ENCODE data around the gene RBFOX2.

DNA sequence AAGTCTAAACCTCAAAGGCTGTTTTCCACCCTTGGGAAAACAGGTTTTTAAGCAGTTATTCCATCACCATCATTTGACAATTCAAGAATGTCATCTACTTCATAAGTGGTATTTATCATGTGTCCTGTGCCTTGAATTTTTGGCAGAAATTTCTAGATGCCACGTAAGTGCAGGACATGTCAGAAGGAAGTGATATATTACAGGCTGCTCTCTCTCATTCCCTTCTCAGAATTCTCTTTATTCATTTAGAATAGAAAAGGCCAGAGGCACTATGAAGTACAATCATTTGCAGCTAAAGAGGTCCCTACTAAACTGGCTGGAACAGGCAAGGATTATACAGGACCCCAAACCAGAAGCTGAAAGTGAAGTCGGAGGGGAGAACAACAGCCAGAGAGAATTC, 11.9 kb downstream of the RBFOX2 start:
- TF ChIP-seq SREBF2 (IDR thresholded peaks at IDR 0.05): no peak
- TF ChIP-seq KDM5A (IDR thresholded peaks at IDR 0.05): no peak
- no peak for TF ChIP-seq MAZ (IDR thresholded peaks at IDR 0.05; ENCODE audit: borderline replicate concordance, low read depth, low read length)
- TF ChIP-seq, protein P1, sequence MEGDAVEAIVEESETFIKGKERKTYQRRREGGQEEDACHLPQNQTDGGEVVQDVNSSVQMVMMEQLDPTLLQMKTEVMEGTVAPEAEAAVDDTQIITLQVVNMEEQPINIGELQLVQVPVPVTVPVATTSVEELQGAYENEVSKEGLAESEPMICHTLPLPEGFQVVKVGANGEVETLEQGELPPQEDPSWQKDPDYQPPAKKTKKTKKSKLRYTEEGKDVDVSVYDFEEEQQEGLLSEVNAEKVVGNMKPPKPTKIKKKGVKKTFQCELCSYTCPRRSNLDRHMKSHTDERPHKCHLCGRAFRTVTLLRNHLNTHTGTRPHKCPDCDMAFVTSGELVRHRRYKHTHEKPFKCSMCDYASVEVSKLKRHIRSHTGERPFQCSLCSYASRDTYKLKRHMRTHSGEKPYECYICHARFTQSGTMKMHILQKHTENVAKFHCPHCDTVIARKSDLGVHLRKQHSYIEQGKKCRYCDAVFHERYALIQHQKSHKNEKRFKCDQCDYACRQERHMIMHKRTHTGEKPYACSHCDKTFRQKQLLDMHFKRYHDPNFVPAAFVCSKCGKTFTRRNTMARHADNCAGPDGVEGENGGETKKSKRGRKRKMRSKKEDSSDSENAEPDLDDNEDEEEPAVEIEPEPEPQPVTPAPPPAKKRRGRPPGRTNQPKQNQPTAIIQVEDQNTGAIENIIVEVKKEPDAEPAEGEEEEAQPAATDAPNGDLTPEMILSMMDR (IDR thresholded peaks at IDR 0.05): no peak
- no peak for TF ChIP-seq RAD21 (conservative IDR thresholded peaks at IDR 0.05 in 1 of 2, IDR thresholded peaks at IDR 0.05 in 1 of 2)
- no peak for TF ChIP-seq RNF2 (IDR thresholded peaks at IDR 0.05; ENCODE audit: borderline replicate concordance, low read depth)
- TF ChIP-seq, protein P2, sequence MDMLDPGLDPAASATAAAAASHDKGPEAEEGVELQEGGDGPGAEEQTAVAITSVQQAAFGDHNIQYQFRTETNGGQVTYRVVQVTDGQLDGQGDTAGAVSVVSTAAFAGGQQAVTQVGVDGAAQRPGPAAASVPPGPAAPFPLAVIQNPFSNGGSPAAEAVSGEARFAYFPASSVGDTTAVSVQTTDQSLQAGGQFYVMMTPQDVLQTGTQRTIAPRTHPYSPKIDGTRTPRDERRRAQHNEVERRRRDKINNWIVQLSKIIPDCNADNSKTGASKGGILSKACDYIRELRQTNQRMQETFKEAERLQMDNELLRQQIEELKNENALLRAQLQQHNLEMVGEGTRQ (IDR thresholded peaks at IDR 0.05): no peak
- TF ChIP-seq, protein P3, sequence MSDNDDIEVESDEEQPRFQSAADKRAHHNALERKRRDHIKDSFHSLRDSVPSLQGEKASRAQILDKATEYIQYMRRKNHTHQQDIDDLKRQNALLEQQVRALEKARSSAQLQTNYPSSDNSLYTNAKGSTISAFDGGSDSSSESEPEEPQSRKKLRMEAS (IDR thresholded peaks at IDR 0.05): no peak
- no peak for TF ChIP-seq CHD4 (IDR thresholded peaks at IDR 0.05; ENCODE audit: borderline replicate concordance)
- no peak for TF ChIP-seq RFX5 (IDR thresholded peaks at IDR 0.05)
